ENCODE data around the gene TFF3.

The TFF3 gene

DNA sequence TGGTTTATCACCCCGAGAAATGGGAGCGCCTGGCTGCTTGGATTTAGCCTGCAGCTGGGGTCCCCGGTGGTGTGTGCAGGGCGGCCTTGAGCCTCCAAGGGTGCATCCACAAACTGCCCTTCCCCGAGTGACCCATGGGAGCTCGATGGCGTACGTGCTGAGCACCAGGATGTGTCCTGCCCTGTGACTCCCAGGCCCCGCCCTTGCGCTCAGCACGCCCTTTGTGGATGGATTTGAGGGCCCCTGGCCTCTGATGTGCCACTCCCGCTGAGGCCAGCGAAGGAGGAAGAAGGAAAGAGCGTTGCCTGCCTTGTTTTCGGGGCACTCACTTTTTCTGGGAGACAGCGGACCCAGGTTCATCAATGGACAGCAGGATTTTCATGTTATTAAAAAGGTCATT is 1.7 kb upstream of the TFF3 start:
- TF ChIP-seq CTCF (IDR thresholded peaks at IDR 0.05; ENCODE audit: insufficient read depth, low read depth, low read length, missing control alignments): no peak
- no peak overlapping the region for H3K4me3 ChIP-seq (ENCODE audit: low read depth, low read length)
- no peak for DNase-seq (ENCODE audit: low read depth)

GRCh38 chr21:42314616-42315295 is 453 bp downstream of the TFF3 start:
- H3K4me3 ChIP-seq (ENCODE audit: low read depth, low read length): no peak overlapping the region
- no peak for DNase-seq (ENCODE audit: low read depth)
- no peak for TF ChIP-seq CTCF (IDR thresholded peaks at IDR 0.05; ENCODE audit: insufficient read depth, low read depth, low read length, missing control alignments)

- no peak for TF ChIP-seq CTCF (IDR thresholded peaks at IDR 0.05; ENCODE audit: insufficient read depth, low read depth, low read length, missing control alignments)
- no peak overlapping the region for H3K4me3 ChIP-seq (ENCODE audit: low read depth, low read length)
- DNase-seq (ENCODE audit: low read depth): no peak
Observed at GRCh38 chr21:42313501-42313969, 1.7 kb downstream of the TFF3 start.

DNA sequence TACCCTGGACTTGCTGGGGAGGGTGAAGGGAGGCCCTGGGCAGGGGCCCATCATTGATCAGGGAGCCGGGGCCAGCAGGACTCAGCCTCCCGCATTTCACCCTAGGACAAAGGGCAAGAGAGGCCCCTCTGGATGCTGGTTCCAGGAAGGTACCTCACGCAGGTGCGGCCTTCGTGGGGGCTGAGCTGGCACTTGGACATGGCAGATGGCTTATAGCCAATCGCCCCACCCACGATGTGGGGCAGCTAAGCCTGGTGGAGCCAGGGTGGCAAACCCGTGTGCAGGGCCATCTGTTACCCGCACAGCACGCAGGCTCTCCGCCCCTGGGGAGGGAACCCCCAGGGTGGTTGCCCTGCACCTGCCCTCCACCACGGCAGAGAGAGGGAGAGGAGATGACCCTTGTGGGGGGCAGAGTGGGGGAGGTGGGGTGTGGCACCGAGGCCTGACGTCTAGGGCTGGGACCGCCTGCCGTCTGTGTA is 2.5 kb downstream of the TFF3 start:
- H3K4me3 ChIP-seq (ENCODE audit: low read depth, low read length): no peak overlapping the region
- TF ChIP-seq CTCF (IDR thresholded peaks at IDR 0.05; ENCODE audit: insufficient read depth, low read depth, low read length, missing control alignments): no peak
- no peak for DNase-seq (ENCODE audit: low read depth)

DNA sequence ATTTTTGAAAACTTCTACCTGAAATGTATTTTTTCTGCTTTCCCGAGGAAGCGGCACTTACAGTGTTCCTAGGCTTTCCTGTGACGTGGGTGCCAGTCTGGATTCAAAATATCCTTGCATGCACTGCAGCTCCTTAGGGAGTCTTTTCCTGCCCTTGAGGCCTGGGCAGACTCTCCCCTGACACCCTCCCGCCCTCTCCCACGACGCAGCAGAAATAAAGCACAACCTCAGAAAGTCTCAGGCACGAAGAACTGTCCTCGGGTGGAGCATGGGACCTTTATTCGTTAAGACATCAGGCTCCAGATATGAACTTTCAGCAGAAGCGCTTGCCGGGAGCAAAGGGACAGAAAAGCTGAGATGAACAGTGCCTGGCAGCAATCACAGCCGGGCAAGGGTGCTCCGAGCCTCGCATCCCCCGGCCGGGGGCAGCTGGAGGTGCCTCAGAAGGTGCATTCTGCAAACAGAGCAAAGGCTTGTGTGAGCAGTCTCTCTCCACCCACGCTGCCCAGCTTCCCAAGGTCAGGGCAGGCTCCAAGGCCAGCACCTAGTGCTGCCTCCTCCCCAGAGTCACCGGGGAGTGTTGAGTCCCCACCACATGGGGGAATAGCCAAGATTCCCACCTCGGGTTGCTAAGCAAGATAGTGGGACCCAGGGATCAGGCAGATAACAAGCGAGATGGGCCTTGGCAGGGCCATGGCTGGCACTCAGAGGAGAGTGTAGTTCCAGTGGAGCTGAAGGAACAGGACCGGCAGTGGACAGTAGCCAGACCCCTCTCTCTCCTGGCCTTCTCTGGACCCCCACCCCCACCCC is 3.2 kb downstream of the TFF3 start:
- no peak for TF ChIP-seq CTCF (IDR thresholded peaks at IDR 0.05; ENCODE audit: insufficient read depth, low read depth, low read length, missing control alignments)
- no peak overlapping the region for H3K4me3 ChIP-seq (ENCODE audit: low read depth, low read length)
- DNase-seq (ENCODE audit: low read depth): no peak

- no peak for TF ChIP-seq CTCF (IDR thresholded peaks at IDR 0.05; ENCODE audit: insufficient read depth, low read depth, low read length, missing control alignments)
- no peak for DNase-seq (ENCODE audit: low read depth)
- H3K4me3 ChIP-seq (ENCODE audit: low read depth, low read length): no peak overlapping the region
Observed at GRCh38 chr21:42311160-42311559, 4.0 kb downstream of the TFF3 start.
